HepG2 (cell line): Measurements from ENCODE around the gene PDILT.

Source experiments
- ARID2 ChIP-seq: sonication (generic); formaldehyde crosslinking; IDR thresholded peaks from 2 replicates; pipeline ENCODE4 v1.8.1; 2022; ENCODE audit warnings: mild to moderate bottlenecking, missing genetic modification reagents, borderline replicate concordance
- HNF4G ChIP-seq, 2 experiments: sonication (generic) in 1 of 2; formaldehyde crosslinking in 1 of 2; IDR thresholded peaks; 2 replicates each; pipeline versions ENCODE4 v1.4.0 to v1.6.1; 2011 to 2020; ENCODE audit warnings: borderline replicate concordance in 2 of 2, low read depth in 2 of 2, mild to moderate bottlenecking in 2 of 2, low read length in 1 of 2, missing genetic modification reagents in 1 of 2, moderate library complexity in 1 of 2
- MBD4 ChIP-seq: IDR thresholded peaks from 2 replicates; pipeline ENCODE4 v1.6.1; 2012; ENCODE audit warnings: low read length, inconsistent platforms, borderline replicate concordance
- SOX6 ChIP-seq, 2 experiments: fragments of 450-650 bp in 1 of 2; sonication (generic) in 1 of 2; formaldehyde crosslinking in 1 of 2; IDR thresholded peaks; 2 replicates each; pipeline versions ENCODE4 v1.4.0 to v1.6.1; 2017 to 2020; ENCODE audit warnings: antibody characterized with exemption in 1 of 2, mild to moderate bottlenecking in 1 of 2, missing genetic modification reagents in 1 of 2
- ZEB1 ChIP-seq: IDR thresholded peaks from 2 replicates; pipeline ENCODE4 v1.6.1; 2012; ENCODE audit warnings: mild to moderate bottlenecking, low read depth, inconsistent platforms; ENCODE audit not compliant: insufficient replicate concordance
- ZNF577 ChIP-seq: sonication (generic); formaldehyde crosslinking; IDR thresholded peaks from 2 replicates; pipeline ENCODE4 v1.4.0; 2020; ENCODE audit warnings: mild to moderate bottlenecking, low read depth, missing genetic modification reagents, borderline replicate concordance
- TF ChIP-seq, protein P1 (sequence below): sonication (generic); formaldehyde crosslinking; conservative IDR thresholded peaks from 2 replicates; pipeline ENCODE4 v1.4.0; 2020; ENCODE audit warnings: missing genetic modification reagents

GRCh38 chr16:20315764-20316163, 88.8 kb downstream of the PDILT start:
- TF ChIP-seq, protein P1, sequence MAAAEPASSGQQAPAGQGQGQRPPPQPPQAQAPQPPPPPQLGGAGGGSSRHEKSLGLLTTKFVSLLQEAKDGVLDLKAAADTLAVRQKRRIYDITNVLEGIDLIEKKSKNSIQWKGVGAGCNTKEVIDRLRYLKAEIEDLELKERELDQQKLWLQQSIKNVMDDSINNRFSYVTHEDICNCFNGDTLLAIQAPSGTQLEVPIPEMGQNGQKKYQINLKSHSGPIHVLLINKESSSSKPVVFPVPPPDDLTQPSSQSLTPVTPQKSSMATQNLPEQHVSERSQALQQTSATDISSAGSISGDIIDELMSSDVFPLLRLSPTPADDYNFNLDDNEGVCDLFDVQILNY (CRISPR knock-in tag) = no peak
- TF ChIP-seq HNF4G (IDR thresholded peaks at IDR 0.05; ENCODE audit: borderline replicate concordance, low read depth, low read length) (no peak), HNF4G (CRISPR knock-in tag; IDR thresholded peaks at IDR 0.05; ENCODE audit: borderline replicate concordance, low read depth) (no peak), SOX6 (IDR thresholded peaks at IDR 0.05) (no peak), SOX6 (CRISPR knock-in tag; IDR thresholded peaks at IDR 0.05) (no peak), ZEB1 (no peak), MBD4 (no peak), ZNF577 (no peak), ARID2 (no peak)
